Epithelial cell of proximal tubule (primary cell): ENCODE results near the gene ZC3H12A. TPM values are rescaled to one million over a fixed set of nuclear protein-coding genes. Genes with fewer than 3 reads are reported as not detected.
A peak's percentile ranks its signal among the peaks of the same experiment; 100 is the strongest.

Experiments
- DNase-seq: peaks from one replicate; pipeline ENCODE4 v3.0.0-alpha.2; 2011; ENCODE audit warnings: low read depth
- H3K4me3 ChIP-seq: 2 replicates; pipeline ENCODE4 v1.5.1; 2011; ENCODE audit warnings: low read depth, mild to moderate bottlenecking, low read length
- CTCF ChIP-seq: conservative IDR thresholded peaks from 2 replicates; pipeline ENCODE4 v1.5.1; 2012; ENCODE audit warnings: low read depth, mild to moderate bottlenecking, low read length
- total RNA-seq: library from RNA; depleted of rRNA; stranded (reverse); fragments of >200 nt; gene quantifications from 2 replicates; pipeline ENCODE4 v1.2.3, GENCODE V29; 2015

Gene ZC3H12A
- total RNA-seq, 1 donor from 2014 or later = 16.0 TPM

GRCh38 chr1:37473431-37474045 is 842 bp upstream of the ZC3H12A start:
- peak overlapping the region; percentile 76 for H3K4me3 ChIP-seq
- DNase-seq = no peak
- TF ChIP-seq CTCF = peak; percentile 18

GRCh38 chr1:37474697-37475379 is 458 bp downstream of the ZC3H12A start:
- no peak for DNase-seq
- H3K4me3 ChIP-seq = peak overlapping the region; percentile 71
- TF ChIP-seq CTCF = no peak

GRCh38 chr1:37475380-37476086 is 1.2 kb downstream of the ZC3H12A start:
- no peak for TF ChIP-seq CTCF
- peak overlapping the region; percentile 71 for H3K4me3 ChIP-seq
- no peak for DNase-seq

GRCh38 chr1:37476087-37476452 is 1.7 kb downstream of the ZC3H12A start:
- no peak for TF ChIP-seq CTCF

GRCh38 chr1:37476460-37477197 is 2.2 kb downstream of the ZC3H12A start:
- no peak for TF ChIP-seq CTCF
- H3K4me3 ChIP-seq = peak overlapping the region; percentile 71
- DNase-seq = no peak

More at GRCh38 chr1:37476087-37476452, 1.7 kb downstream of the ZC3H12A start:
- DNase-seq = no peak
- H3K4me3 ChIP-seq = peak overlapping the region; percentile 71

GRCh38 chr1:37477198-37477931 is 3.0 kb downstream of the ZC3H12A start:
- TF ChIP-seq CTCF = no peak
- no peak for DNase-seq
- H3K4me3 ChIP-seq = peak overlapping the region; percentile 71
